NCI-H82 (cell line): ENCODE data around the gene LYRM4.
A peak's percentile ranks its signal among the peaks of the same experiment; 100 is the strongest.
"Not testable (repeated sequence)": the region's sequence is repeated elsewhere in the genome, so short reads cannot be mapped to it uniquely, and the experiment has no call there.

Experiments
- DNase-seq: peaks from one replicate; lab custom pipeline; 2025; lab: John Stamatoyannopoulos, UW

LYRM4 gene

GRCh38 chr6:5081182-5081581 is 179.6 kb downstream of the LYRM4 start:
- no peak for DNase-seq

DNA sequence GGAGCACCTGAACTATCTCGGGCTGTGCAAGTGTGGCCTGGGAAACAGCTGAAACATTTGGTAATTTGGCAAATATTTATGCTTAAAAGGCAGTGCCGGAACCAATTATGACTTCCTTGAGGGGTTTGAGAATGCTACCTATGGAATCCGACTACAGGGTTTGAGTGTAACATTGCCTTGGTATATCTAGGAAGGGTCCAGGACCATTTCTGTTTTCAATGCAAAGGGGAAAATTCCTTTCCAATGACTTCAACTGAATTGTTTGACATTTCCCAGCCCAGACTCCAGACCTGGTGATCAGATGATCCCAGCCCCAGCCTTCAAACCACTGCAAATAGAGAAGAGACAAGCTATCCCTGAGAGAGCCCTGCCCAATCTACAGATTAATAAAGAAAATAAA is 180.2 kb downstream of the LYRM4 start:
- DNase-seq: no peak

DNA sequence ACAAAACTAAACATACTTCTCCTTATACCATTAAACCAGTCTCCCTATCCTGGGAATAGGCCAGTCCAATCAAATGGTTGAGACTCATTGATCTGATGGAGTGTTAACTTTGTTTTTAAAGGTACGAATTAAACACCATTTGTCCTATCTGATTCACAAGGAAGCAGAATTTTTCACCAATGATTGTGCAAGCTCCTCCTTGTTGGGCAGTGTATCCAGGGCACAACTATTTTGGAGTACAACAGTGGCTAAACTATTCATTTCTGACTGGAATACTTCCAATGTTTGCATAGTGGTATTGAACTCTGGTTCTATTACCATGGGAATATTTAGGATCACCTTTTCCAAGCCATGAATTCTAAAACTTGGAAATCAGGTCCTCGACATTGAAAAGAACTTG is 181.1 kb downstream of the LYRM4 start:
- no peak for DNase-seq

DNA sequence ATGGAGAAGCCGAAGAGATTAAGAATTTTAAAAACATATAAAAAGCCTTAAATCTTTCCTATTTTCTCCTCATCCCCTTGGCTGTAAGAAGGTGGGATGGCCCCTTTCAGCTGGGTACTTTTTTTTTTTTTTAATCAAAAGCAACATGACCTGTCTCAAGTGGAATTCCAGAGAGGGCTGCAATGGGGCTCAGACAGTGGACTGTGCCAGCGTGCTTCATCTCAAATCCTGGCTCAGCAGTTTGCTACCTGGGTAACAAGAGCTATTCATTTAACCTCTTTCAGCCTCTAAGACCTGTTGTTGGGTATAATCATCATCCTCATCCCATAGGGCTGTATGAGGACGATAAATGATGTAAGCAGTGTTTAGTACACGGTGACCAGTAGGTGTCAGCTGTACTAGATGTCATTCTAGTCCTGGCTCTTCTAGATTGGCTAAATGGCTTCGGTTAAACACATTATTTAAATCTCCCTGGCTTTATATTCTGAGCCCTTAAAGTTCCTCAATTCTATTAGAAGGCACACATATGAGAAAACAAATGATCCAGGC is 182.6 kb downstream of the LYRM4 start:
- peak; percentile 35 for DNase-seq

DNA sequence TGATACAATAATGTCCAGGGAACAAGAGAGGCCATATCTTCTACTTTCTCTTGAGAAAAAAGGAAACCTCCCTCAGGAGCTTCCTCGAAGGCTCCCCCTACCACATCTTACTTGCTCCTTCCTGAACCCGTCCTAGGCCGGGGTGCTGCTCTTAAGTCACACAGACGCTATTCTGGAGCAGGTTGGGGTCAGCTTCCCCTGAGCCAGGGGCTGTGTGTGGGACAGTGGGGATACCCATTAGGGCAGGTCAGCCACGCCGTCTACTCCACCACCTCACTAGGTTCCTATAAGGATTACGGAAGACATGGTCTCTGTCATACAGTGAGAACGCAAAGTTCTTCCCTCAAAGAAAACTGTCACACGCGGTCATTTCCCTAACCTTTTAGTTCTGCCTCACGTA is 183.8 kb downstream of the LYRM4 start:
- DNase-seq: no peak

DNA sequence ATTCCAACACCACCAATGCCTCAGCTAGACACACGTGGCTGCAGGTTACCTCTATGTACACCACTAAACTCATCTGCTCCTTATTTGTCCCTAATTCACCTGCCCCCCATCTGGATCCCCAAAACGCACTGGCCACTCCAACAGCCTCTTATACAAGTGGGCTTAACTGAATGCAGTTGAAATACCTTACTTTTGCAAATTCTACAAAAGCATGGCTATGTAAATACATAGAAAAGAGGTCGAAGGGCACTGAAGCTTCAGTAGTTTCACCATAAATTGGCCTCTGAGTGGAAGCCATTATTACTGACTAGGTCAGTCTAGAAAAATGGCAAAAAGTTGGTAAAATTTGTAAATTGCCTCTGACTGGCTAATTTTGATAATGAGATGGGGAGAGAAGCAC is 186.8 kb downstream of the LYRM4 start:
- no peak for DNase-seq

- DNase-seq: no peak
Observed at GRCh38 chr6:5072440-5072839, 188.3 kb downstream of the LYRM4 start.

DNA sequence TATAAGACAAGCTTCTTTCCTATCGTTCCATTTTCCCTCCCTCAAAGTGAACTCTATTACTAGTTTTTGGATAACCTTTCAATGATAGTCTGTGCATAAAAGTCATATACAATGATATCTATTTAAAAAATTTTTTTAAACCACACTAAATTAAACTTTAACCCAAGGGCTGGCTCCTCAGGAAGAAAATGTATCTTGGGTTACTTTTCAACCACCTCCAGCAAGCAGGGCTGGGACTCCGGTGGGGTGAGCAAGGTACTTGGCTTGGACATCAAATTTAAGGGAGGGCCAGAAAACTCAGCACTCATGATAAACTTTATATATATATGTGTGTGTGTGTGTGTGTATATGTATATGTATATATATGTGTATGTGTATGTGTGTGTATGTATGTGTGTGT is 189.5 kb downstream of the LYRM4 start:
- DNase-seq: no peak

GRCh38 chr6:5068153-5068751 is 192.5 kb downstream of the LYRM4 start:
- DNase-seq: no peak

DNA sequence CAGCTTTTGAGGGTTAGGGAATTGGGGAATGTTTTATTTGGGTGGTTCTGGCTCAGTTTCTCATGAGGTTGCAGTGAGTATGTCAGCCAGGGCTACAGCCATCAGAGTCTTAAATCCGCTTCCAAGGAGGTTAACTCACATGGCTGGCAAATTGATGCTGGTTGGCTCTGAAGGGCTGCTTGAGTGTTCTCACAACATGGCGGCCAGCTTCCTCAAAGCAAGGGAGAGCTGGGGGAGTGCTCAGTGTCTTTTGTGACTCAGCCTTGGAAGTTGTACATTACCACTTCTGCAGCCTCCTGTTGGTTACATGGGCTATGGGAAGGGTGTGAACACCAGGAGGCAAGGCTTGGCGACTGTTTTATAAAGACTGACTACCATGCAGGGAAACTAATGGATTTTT is 193.4 kb downstream of the LYRM4 start:
- DNase-seq: no peak

GRCh38 chr6:5066456-5067093 is 194.2 kb downstream of the LYRM4 start:
- DNase-seq: no peak

DNA sequence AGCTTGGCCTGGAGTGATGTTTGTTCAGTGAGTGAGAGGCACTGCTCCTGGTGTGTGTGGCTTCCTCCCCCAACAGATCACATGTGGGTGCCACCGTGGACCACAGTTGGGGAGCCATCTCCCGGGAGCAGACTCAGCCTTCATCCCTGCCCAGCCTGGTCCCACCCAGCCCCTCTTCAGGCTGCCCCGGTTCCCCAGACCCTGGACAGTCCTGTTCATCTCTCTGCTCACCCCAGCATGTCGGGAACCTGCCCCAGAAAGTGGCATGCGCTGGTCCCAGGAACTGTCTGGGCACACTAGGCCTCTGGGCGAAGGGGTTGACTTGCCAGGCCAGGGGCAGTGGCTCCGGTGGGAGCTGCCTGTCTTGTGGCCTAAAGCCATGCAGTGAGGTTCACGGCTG is 197.1 kb downstream of the LYRM4 start:
- no peak for DNase-seq

DNA sequence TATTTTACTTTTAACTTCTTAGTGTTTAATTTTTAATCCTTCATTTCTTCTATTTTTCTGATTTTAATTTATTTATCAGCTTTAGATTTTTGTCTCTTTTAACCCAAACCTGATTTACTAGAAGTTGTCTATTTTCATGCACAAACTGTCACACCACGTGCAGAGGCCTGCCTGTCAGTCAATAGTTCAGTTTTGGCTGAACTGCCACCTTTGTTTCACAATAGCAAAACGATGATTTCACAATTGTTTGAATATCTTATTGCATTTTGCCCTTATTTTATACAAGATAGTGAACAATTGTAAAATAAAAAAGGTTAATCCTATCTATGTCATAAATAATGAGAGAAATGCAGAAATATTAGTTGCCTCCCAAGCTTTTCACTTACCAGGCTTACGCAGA is 199.6 kb downstream of the LYRM4 start:
- no peak for DNase-seq

- not testable (repeated sequence) for DNase-seq
Observed at GRCh38 chr6:5060439-5060838, 200.3 kb downstream of the LYRM4 start.

DNA sequence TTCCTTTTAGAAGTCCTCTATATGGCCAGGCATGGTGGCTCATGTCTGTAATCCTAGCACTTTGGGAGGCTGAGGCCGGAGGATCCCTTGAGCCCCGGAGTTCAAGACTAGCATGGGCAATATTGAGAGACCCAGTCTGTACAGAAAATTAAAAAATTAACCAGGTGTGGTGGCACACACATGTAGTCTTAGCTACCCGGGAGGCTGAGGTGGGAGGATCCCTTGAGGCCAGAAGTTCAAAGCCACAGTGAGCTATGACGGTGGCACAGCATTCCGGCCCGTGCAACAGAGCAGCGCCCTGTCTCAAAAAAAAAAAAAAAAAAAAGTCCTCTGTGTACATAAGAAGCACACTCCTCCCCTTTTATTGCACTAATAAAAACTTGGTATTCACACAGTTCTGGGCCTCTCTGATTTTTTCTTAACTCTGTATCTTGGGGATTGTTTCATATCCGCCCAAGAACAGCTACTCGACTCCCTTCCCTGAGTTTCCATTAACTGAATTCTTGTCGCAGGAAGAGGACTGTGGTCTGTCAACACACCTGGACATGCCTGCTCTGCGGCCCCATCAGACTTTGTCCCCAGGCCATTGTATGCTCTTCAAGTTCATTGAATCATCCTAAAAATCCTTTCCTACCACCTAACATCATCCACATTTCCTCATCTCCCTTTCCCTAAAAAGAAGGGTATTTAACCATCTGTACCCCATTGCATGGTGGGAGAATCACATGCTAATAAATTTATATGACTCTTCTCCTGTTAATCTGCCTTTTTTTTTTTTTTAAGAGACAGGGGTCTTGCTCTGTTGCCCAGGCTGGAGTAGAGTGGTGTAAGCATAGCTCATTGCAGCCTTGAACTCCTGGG is 201.5 kb downstream of the LYRM4 start:
- DNase-seq: no peak
